ENCODE data around the gene TFDP1.
"Not testable (repeated sequence)": the region's sequence is repeated elsewhere in the genome, so short reads cannot be mapped to it uniquely, and the experiment has no call there.

TFDP1 gene

GRCh38 chr13:113594066-113594821 is 9.7 kb downstream of the TFDP1 start:
- not testable (repeated sequence) for H3K4me1 ChIP-seq (ENCODE audit: control insufficient read depth, insufficient read depth, low read length); H3K9me3 ChIP-seq (replicated peaks; ENCODE audit: low read length); H3K27me3 ChIP-seq (ENCODE audit: control insufficient read depth, insufficient read depth, low read length); H3K9ac ChIP-seq (ENCODE audit: low read depth, low read length); H3K4me3 ChIP-seq (ENCODE audit: low read length); H3K4me2 ChIP-seq (ENCODE audit: low read length)
- H3K36me3 ChIP-seq (ENCODE audit: insufficient read depth, low read length) = peaks cover 35% of the 10 kb centered on the region

- Histone ChIP-seq H3K27me3 (ENCODE audit: control insufficient read depth, insufficient read depth, low read length) (no peaks in the 10 kb centered on the region), H3K4me2 (ENCODE audit: low read length) (no peak overlapping the region), H3K9me3 (replicated peaks; ENCODE audit: low read length) (no peaks in the 10 kb centered on the region), H3K9ac (ENCODE audit: low read depth, low read length) (no peak overlapping the region), H3K4me3 (ENCODE audit: low read length) (no peak overlapping the region), H3K4me1 (ENCODE audit: control insufficient read depth, insufficient read depth, low read length) (no peaks in the 10 kb centered on the region), H3K36me3 (ENCODE audit: insufficient read depth, low read length) (peaks cover 41% of the 10 kb centered on the region)
These were observed 10.6 kb downstream of the TFDP1 start for GRCh38 chr13:113595131-113595530.

GRCh38 chr13:113596321-113597200 is 12.0 kb downstream of the TFDP1 start:
- Histone ChIP-seq H3K36me3 (ENCODE audit: insufficient read depth, low read length) (peaks cover 51% of the 10 kb centered on the region), H3K27me3 (ENCODE audit: control insufficient read depth, insufficient read depth, low read length) (no peaks in the 10 kb centered on the region), H3K4me2 (ENCODE audit: low read length) (no peak overlapping the region), H3K9ac (ENCODE audit: low read depth, low read length) (no peak overlapping the region), H3K9me3 (replicated peaks; ENCODE audit: low read length) (no peaks in the 10 kb centered on the region), H3K4me1 (ENCODE audit: control insufficient read depth, insufficient read depth, low read length) (no peaks in the 10 kb centered on the region), H3K4me3 (ENCODE audit: low read length) (no peak overlapping the region)

GRCh38 chr13:113597391-113598080 is 13.0 kb downstream of the TFDP1 start:
- no peaks in the 10 kb centered on the region for H3K9me3 ChIP-seq (replicated peaks; ENCODE audit: low read length)
- H3K4me3 ChIP-seq (ENCODE audit: low read length) = no peak overlapping the region
- H3K27me3 ChIP-seq (ENCODE audit: control insufficient read depth, insufficient read depth, low read length) = no peaks in the 10 kb centered on the region
- no peak overlapping the region for H3K4me2 ChIP-seq (ENCODE audit: low read length)
- H3K36me3 ChIP-seq (ENCODE audit: insufficient read depth, low read length) = peaks cover 49% of the 10 kb centered on the region
- no peaks in the 10 kb centered on the region for H3K4me1 ChIP-seq (ENCODE audit: control insufficient read depth, insufficient read depth, low read length)
- H3K9ac ChIP-seq (ENCODE audit: low read depth, low read length) = no peak overlapping the region

- no peaks in the 10 kb centered on the region for H3K27me3 ChIP-seq (ENCODE audit: control insufficient read depth, insufficient read depth, low read length)
These were observed 13.5 kb downstream of the TFDP1 start for GRCh38 chr13:113598081-113598410.

GRCh38 chr13:113598481-113598880 is 13.9 kb downstream of the TFDP1 start:
- no peaks in the 10 kb centered on the region for H3K27me3 ChIP-seq (ENCODE audit: control insufficient read depth, insufficient read depth, low read length)
- H3K4me1 ChIP-seq (ENCODE audit: control insufficient read depth, insufficient read depth, low read length) = no peaks in the 10 kb centered on the region
- H3K9ac ChIP-seq (ENCODE audit: low read depth, low read length) = no peak overlapping the region
- no peak overlapping the region for H3K4me3 ChIP-seq (ENCODE audit: low read length)
- H3K4me2 ChIP-seq (ENCODE audit: low read length) = no peak overlapping the region
- peaks cover 42% of the 10 kb centered on the region for H3K36me3 ChIP-seq (ENCODE audit: insufficient read depth, low read length)
- no peaks in the 10 kb centered on the region for H3K9me3 ChIP-seq (replicated peaks; ENCODE audit: low read length)

More at GRCh38 chr13:113598081-113598410, 13.5 kb downstream of the TFDP1 start:
- H3K4me1 ChIP-seq (ENCODE audit: control insufficient read depth, insufficient read depth, low read length) = no peaks in the 10 kb centered on the region
- no peak overlapping the region for H3K9ac ChIP-seq (ENCODE audit: low read depth, low read length)
- no peak overlapping the region for H3K4me2 ChIP-seq (ENCODE audit: low read length)
- no peaks in the 10 kb centered on the region for H3K9me3 ChIP-seq (replicated peaks; ENCODE audit: low read length)
- peaks cover 44% of the 10 kb centered on the region for H3K36me3 ChIP-seq (ENCODE audit: insufficient read depth, low read length)
- no peak overlapping the region for H3K4me3 ChIP-seq (ENCODE audit: low read length)

- Histone ChIP-seq H3K4me1 (ENCODE audit: control insufficient read depth, insufficient read depth, low read length) (no peaks in the 10 kb centered on the region), H3K36me3 (ENCODE audit: insufficient read depth, low read length) (peaks cover 42% of the 10 kb centered on the region), H3K4me3 (ENCODE audit: low read length) (no peak overlapping the region), H3K9ac (ENCODE audit: low read depth, low read length) (no peak overlapping the region), H3K9me3 (replicated peaks; ENCODE audit: low read length) (no peaks in the 10 kb centered on the region), H3K27me3 (ENCODE audit: control insufficient read depth, insufficient read depth, low read length) (no peaks in the 10 kb centered on the region), H3K4me2 (ENCODE audit: low read length) (no peak overlapping the region)
These were observed 14.8 kb downstream of the TFDP1 start for GRCh38 chr13:113599391-113599790.

GRCh38 chr13:113601166-113602070 is 16.9 kb downstream of the TFDP1 start:
- H3K9ac ChIP-seq (ENCODE audit: low read depth, low read length) = no peak overlapping the region
- no peak overlapping the region for H3K4me3 ChIP-seq (ENCODE audit: low read length)
- H3K4me1 ChIP-seq (ENCODE audit: control insufficient read depth, insufficient read depth, low read length) = no peaks in the 10 kb centered on the region
- H3K27me3 ChIP-seq (ENCODE audit: control insufficient read depth, insufficient read depth, low read length) = no peaks in the 10 kb centered on the region
- no peak overlapping the region for H3K4me2 ChIP-seq (ENCODE audit: low read length)
- H3K9me3 ChIP-seq (replicated peaks; ENCODE audit: low read length) = no peaks in the 10 kb centered on the region
- H3K36me3 ChIP-seq (ENCODE audit: insufficient read depth, low read length) = peaks cover 47% of the 10 kb centered on the region

GRCh38 chr13:113602291-113602988 is 17.9 kb downstream of the TFDP1 start:
- H3K4me2 ChIP-seq (ENCODE audit: low read length) = no peak overlapping the region
- no peak overlapping the region for H3K9ac ChIP-seq (ENCODE audit: low read depth, low read length)
- H3K36me3 ChIP-seq (ENCODE audit: insufficient read depth, low read length) = peaks cover 51% of the 10 kb centered on the region
- no peak overlapping the region for H3K4me3 ChIP-seq (ENCODE audit: low read length)
- H3K9me3 ChIP-seq (replicated peaks; ENCODE audit: low read length) = no peaks in the 10 kb centered on the region
- H3K4me1 ChIP-seq (ENCODE audit: control insufficient read depth, insufficient read depth, low read length) = no peaks in the 10 kb centered on the region
- H3K27me3 ChIP-seq (ENCODE audit: control insufficient read depth, insufficient read depth, low read length) = no peaks in the 10 kb centered on the region

- Histone ChIP-seq H3K4me2 (ENCODE audit: low read length) (no peak overlapping the region), H3K27me3 (ENCODE audit: control insufficient read depth, insufficient read depth, low read length) (no peaks in the 10 kb centered on the region), H3K4me3 (ENCODE audit: low read length) (no peak overlapping the region), H3K9ac (ENCODE audit: low read depth, low read length) (no peak overlapping the region), H3K4me1 (ENCODE audit: control insufficient read depth, insufficient read depth, low read length) (no peaks in the 10 kb centered on the region), H3K36me3 (ENCODE audit: insufficient read depth, low read length) (peaks cover 47% of the 10 kb centered on the region), H3K9me3 (replicated peaks; ENCODE audit: low read length) (no peaks in the 10 kb centered on the region)
These were observed 18.7 kb downstream of the TFDP1 start for GRCh38 chr13:113603116-113603710.

All from skeletal muscle satellite cell (primary cell).